Mucosa of descending colon (tissue), 3 donors: ENCODE results near the gene CLEC4G. TPM values are rescaled to one million over a fixed set of nuclear protein-coding genes. Genes with fewer than 3 reads are reported as not detected.

Experiments used
- ATAC-seq: fragments of 200-7000 bp; cut with Tn5 transposase; one replicate; pipeline ENCODE4 v1.9.1; 2020; ENCODE audit warnings: mild to moderate bottlenecking, moderate library complexity
- DNase-seq, 3 donors: peaks; one replicate each; pipeline ENCODE4 v3.0.0-alpha.2; 2020
- H3K36me3 ChIP-seq: fragments of 200-600 bp; one replicate; pipeline ENCODE4 v1.8.0; 2021; ENCODE audit warnings: low read depth, mild to moderate bottlenecking
- H3K4me1 ChIP-seq: fragments of 200-600 bp; one replicate; pipeline ENCODE4 v1.8.0; 2021; ENCODE audit warnings: low read depth, mild to moderate bottlenecking
- H3K4me3 ChIP-seq: fragments of 200-600 bp; one replicate; pipeline ENCODE4 v1.8.0; 2021; ENCODE audit warnings: mild to moderate bottlenecking
- H3K9me3 ChIP-seq: fragments of 200-600 bp; one replicate; pipeline ENCODE4 v1.8.0; 2021; ENCODE audit warnings: mild to moderate bottlenecking
- intact Hi-C, 2 donors: fragments of 100-400 bp; cut with DNase I in 1 of 2; cut with micrococcal nuclease in 1 of 2; formaldehyde crosslinking; loops; one replicate each; pipeline versions ENCODE4 v1.11.0 to v1.11.1; 2022; cut with DNase I, micrococcal nuclease
- total RNA-seq, 3 donors: library from RNA; stranded (reverse); fragmentation: NEBNext Ultra II Directional in 2 of 3; extraction: Animal tissue kit (Norgen Biotek cat#: 25700) in 2 of 3; gene quantifications; one replicate each; pipeline versions ENCODE4 v1.2.1 to v1.2.4, GENCODE V29; 2021 to 2023
- TF ChIP-seq, protein P1 (sequence below): fragments of 200-600 bp; IDR thresholded peaks from one replicate; pipeline ENCODE4 v1.8.0; 2022; ENCODE audit warnings: antibody characterized with exemption, mild to moderate bottlenecking
- donor health status: DM: no; HTN: no; CAD: no; lungs with moderate emphysema.
- donor health status: DM: no; HTN: no; CAD: no.
- donor health status: DM: no; HTN: yes; CAD: no.

The CLEC4G gene
- total RNA-seq, 3 donors from 2014 or later = 1.3 to 2.5 TPM; not detected in 1

DNA sequence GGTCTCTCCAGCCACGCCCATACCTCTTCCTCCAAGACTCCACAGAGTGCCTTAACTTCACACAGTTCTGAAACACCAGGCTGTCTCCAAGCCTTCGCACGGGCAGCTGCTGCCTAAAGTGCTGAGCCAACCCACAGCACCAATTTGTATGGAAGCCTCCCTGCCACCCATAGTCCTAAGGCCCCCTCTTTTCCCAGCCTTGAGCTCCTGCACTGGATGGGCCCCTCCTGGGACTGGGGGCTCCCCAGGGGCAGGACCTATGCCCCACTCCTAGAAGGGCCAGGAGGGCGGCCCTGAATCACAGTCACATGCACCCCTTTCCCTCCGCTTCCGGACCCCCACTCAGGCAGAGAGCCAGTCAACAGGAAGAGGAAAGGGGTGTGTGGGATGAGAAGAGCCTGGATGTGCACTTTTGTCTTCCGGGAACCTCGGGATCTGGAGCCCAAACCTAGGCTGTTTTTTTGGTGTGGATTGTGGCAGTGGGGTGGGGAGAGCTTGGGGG, 24.9 kb downstream of the CLEC4G start:
- Histone ChIP-seq H3K36me3 (no peaks in the 10 kb centered on the region), H3K4me1 (no peaks in the 10 kb centered on the region), H3K4me3 (no peak overlapping the region), H3K9me3 (no peaks in the 10 kb centered on the region)
- TF ChIP-seq, protein P1, sequence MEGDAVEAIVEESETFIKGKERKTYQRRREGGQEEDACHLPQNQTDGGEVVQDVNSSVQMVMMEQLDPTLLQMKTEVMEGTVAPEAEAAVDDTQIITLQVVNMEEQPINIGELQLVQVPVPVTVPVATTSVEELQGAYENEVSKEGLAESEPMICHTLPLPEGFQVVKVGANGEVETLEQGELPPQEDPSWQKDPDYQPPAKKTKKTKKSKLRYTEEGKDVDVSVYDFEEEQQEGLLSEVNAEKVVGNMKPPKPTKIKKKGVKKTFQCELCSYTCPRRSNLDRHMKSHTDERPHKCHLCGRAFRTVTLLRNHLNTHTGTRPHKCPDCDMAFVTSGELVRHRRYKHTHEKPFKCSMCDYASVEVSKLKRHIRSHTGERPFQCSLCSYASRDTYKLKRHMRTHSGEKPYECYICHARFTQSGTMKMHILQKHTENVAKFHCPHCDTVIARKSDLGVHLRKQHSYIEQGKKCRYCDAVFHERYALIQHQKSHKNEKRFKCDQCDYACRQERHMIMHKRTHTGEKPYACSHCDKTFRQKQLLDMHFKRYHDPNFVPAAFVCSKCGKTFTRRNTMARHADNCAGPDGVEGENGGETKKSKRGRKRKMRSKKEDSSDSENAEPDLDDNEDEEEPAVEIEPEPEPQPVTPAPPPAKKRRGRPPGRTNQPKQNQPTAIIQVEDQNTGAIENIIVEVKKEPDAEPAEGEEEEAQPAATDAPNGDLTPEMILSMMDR = no peak
- intact Hi-C loops = no loop called here
- ATAC-seq (no peak), DNase-seq (no peak)

DNA sequence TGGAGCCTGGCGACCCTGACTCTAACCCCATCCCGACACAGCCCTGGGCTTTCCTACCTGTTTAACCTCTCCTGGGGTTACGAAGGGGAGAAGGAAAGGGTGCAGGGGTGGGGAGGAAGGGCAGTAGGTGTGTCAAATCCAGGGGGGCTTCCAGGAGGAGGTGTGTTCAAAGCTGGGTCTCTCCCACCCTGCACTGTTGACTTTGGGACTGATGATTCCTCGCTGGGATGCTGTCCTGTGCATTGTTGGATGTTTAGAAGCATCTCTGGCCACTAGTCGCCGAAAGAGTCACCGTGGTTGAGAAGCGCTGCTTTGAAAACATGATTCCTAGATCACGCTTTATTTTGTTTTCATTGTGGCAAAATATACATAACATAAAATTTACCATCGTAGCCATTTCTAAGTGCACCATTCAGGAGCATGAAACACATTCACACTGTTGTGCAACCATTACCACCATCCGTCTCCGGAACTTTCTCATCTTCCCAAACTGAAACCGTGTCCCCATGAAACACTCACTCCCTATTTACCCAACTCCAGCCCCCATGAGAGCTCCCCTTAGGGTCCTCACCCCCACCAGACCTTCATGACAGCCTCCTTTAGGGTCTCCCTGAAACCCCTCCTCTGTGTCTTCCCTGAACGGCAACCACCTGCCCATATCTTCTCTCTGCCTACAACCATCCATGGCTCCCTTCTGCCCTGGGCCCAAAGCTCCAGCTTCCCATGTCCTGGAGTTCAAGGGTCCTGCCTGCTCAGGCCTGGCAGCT, 25.5 kb downstream of the CLEC4G start:
- H3K4me1 ChIP-seq = no peaks in the 10 kb centered on the region
- H3K4me3 ChIP-seq = no peak overlapping the region
- intact Hi-C loops = no loop called here
- H3K9me3 ChIP-seq = no peaks in the 10 kb centered on the region
- DNase-seq (no peak), ATAC-seq (no peak)
- TF ChIP-seq, protein P1 = no peak
- H3K36me3 ChIP-seq = no peaks in the 10 kb centered on the region

DNA sequence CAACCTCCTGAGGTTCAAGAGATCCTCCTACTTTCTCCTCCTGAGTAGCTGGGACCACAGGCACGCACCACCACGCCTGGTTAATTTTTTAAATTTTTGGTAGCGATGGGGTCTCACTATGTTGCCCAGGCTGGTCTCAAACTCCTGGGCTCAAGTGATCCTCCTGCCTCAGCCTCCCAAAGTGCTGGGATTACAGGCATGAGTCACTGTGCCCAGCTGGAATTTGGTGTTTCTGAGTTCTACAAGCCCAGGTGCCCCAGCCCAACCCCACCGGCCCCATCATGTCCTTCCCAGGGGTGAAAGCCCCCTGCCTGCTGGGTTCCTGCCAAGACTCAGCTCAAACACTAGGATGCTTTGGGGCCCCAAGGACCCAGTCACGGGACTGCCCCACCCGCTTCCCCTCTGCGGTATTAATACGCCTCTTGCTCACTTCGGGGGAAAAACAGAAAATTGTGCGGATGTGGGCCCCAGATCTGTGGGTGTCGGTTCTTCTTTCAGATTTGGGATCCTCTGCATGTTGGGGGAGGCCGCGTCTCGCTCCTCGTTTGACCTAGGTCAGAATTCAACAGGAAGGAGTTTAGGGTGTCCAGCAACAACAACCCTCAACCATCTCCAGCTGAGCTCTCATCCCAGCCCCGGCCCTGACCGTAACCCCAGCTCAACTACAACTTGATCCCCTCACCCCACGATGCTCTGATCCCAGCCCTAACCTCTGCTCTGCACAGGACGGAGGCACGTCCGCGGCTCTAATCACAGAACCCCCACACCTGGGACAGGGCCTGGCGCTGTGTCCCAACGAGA, 26.3 kb downstream of the CLEC4G start:
- Histone ChIP-seq H3K36me3 (no peaks in the 10 kb centered on the region), H3K4me1 (no peaks in the 10 kb centered on the region), H3K4me3 (no peak overlapping the region), H3K9me3 (no peaks in the 10 kb centered on the region)
- ATAC-seq (peak; percentile 85), DNase-seq (peak; percentile 55 to 87 (median 69))
- intact Hi-C loops = no loop called here
- TF ChIP-seq, protein P1 = no peak

DNA sequence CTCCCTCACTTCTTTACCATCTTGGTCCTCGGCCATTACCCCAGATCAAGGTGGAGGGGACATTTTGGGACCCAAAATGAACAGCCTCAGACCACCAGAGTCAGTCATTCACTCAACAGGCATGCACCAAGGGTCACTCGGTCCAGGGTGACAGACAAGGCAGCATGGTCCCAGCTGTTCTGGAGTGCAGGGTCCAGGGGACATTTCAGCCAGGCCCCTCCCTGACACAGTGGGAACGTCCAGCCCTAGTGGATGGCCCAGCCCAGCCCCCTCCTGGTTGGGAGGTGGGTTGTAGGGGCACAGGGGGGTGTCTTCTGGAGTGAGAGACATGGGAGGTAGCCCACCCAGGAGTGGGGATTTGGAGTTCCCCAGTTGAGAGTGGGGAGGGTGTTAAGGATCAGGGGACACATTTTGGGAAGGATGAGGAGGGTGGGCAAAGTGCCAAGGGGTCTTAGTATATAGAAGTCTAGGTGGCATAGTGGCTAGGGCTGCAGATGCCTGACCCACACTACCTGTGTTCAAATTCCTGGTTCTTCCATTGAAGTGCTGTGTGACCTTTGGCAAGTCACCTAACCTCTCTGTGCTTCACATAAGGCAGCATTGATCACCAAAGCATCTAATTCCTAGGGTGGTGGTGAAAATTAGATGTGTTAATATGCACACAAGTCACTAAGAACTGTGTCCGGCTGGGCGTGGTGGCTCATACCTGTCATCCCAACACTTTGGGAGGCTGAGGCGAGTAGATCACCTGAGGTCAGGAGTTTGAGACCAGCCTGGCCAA, 27.4 kb downstream of the CLEC4G start:
- Histone ChIP-seq H3K36me3 (no peaks in the 10 kb centered on the region), H3K4me1 (no peaks in the 10 kb centered on the region), H3K4me3 (no peak overlapping the region), H3K9me3 (no peaks in the 10 kb centered on the region)
- TF ChIP-seq, protein P1 = no peak
- DNase-seq (no peak), ATAC-seq (no peak)
- intact Hi-C loops = no loop called here

DNA sequence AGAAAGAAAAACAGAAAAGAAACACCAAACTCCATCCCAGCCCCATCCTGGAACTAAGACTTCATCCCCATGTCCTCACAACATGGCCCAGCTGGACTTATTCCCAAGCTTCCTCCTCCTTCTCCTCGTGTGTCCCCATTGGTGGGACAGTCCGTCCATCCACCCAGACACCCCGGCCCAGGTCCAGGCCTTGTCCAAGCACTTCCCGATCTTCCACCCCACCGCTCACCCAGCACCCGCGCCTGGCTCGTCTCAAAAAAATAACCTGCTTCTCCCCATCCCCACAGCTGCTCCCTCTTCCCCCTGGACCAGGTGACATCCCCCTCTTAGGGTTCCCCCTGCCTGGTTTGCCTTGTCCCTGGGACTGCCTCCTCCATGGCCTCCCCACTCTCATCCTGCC, 28.6 kb downstream of the CLEC4G start:
- ATAC-seq (no peak), DNase-seq (no peak)
- Histone ChIP-seq H3K36me3 (no peaks in the 10 kb centered on the region), H3K4me3 (no peak overlapping the region), H3K9me3 (no peaks in the 10 kb centered on the region), H3K4me1 (no peaks in the 10 kb centered on the region)
- intact Hi-C loops = no loop called here
- TF ChIP-seq, protein P1 = no peak
